GM21447 (cell line): ENCODE results near the gene CRB1.
"Not testable (repeated sequence)": the region's sequence is repeated elsewhere in the genome, so short reads cannot be mapped to it uniquely, and the experiment has no call there.

Experiments
- ATAC-seq: cut with Tn5 transposase; IDR thresholded peaks from one replicate; pipeline ENCODE4 v1.9.1; 2021; ENCODE audit not compliant: unreplicated experiment

Gene CRB1

GRCh38 chr1:197451381-197451780 is 183.3 kb downstream of the CRB1 start:
- ATAC-seq, result no peak

GRCh38 chr1:197453376-197454058 is 185.5 kb downstream of the CRB1 start:
- ATAC-seq, result no peak

- ATAC-seq, result no peak
Measured at GRCh38 chr1:197462539-197462938, 194.5 kb downstream of the CRB1 start.

- no peak for ATAC-seq
Measured at GRCh38 chr1:197463142-197463541, 195.1 kb downstream of the CRB1 start.

GRCh38 chr1:197464044-197464443 is 196.0 kb downstream of the CRB1 start:
- ATAC-seq, result no peak

- no peak for ATAC-seq
Measured at GRCh38 chr1:197465528-197466327, 197.7 kb downstream of the CRB1 start.

- ATAC-seq, result no peak
Measured at GRCh38 chr1:197466813-197467212, 198.8 kb downstream of the CRB1 start.

- ATAC-seq, result no peak
Measured at GRCh38 chr1:197467881-197468280, 199.8 kb downstream of the CRB1 start.

GRCh38 chr1:197468543-197469175 is 200.6 kb downstream of the CRB1 start:
- ATAC-seq, result no peak

- ATAC-seq, result no peak
Measured at GRCh38 chr1:197469620-197470210, 201.7 kb downstream of the CRB1 start.

GRCh38 chr1:197470330-197470729 is 202.3 kb downstream of the CRB1 start:
- ATAC-seq, result no peak

- ATAC-seq, result no peak
Measured at GRCh38 chr1:197471248-197471985, 203.4 kb downstream of the CRB1 start.

- no peak for ATAC-seq
Measured at GRCh38 chr1:197472141-197472540, 204.1 kb downstream of the CRB1 start.

GRCh38 chr1:197480446-197480845 is 212.4 kb downstream of the CRB1 start:
- no peak for ATAC-seq

- ATAC-seq, result no peak
Measured at GRCh38 chr1:197481101-197481500, 213.0 kb downstream of the CRB1 start.

GRCh38 chr1:197485790-197486189 is 217.7 kb downstream of the CRB1 start:
- ATAC-seq, result no peak

- no peak for ATAC-seq
Measured at GRCh38 chr1:197486946-197487345, 218.9 kb downstream of the CRB1 start.

GRCh38 chr1:197491505-197491904 is 223.5 kb downstream of the CRB1 start:
- not testable (repeated sequence) for ATAC-seq

- no peak for ATAC-seq
Measured at GRCh38 chr1:197496722-197497121, 228.7 kb downstream of the CRB1 start.

- ATAC-seq, result no peak
Measured at GRCh38 chr1:197510691-197511378, 242.8 kb downstream of the CRB1 start.
